Keratinocyte (primary cell): ENCODE data around the gene ACBD4. TPM values are rescaled to one million over a fixed set of nuclear protein-coding genes. Genes with fewer than 3 reads are reported as not detected.

Source experiments
- DNase-seq: peaks from one replicate; pipeline ENCODE4 v3.0.0-alpha.2; 2011; ENCODE audit warnings: low read depth, missing footprints, low spot score
- FAIRE-seq: peaks from 2 replicates; lab custom pipeline; 2011; peaks lifted over from hg19 to GRCh38; lab: Jason Lieb, UNC
- H2AFZ ChIP-seq: 2 replicates; pipeline ENCODE4 v1.6.0; 2012; ENCODE audit warnings: low read length, control low read depth, inconsistent platforms; ENCODE audit not compliant: control insufficient read depth
- H3K27ac ChIP-seq: 2 replicates; pipeline ENCODE4 v1.5.1; 2011; ENCODE audit warnings: low read length; ENCODE audit not compliant: control insufficient read depth, insufficient read depth
- H3K27me3 ChIP-seq: 3 replicates; pipeline ENCODE4 v1.6.0; 2011; ENCODE audit warnings: low read length; ENCODE audit not compliant: control insufficient read depth, insufficient read depth; ENCODE audit errors: extremely low read depth
- H3K36me3 ChIP-seq, 2 experiments: 2 replicates in 1 of 2; 3 replicates in 1 of 2; pipeline ENCODE4 v1.5.1; 2011; ENCODE audit warnings: low read length in 2 of 2, mild to moderate bottlenecking in 1 of 2; ENCODE audit not compliant: control insufficient read depth in 2 of 2, insufficient read depth in 2 of 2; ENCODE audit errors: extremely low read depth in 1 of 2
- H3K4me1 ChIP-seq: 3 replicates; pipeline ENCODE4 v1.5.1; 2011; ENCODE audit warnings: low read length; ENCODE audit not compliant: control insufficient read depth, insufficient read depth; ENCODE audit errors: extremely low read depth
- H3K4me2 ChIP-seq: 3 replicates; pipeline ENCODE4 v1.6.0; 2011; ENCODE audit warnings: low read depth, low read length; ENCODE audit not compliant: control insufficient read depth, insufficient read depth; ENCODE audit errors: extremely low read depth
- H3K4me3 ChIP-seq, 3 experiments: fragments of 200-600 bp in 1 of 3; sonication (generic) in 1 of 3; 2 replicates in 2 of 3; 3 replicates in 1 of 3; pipeline ENCODE4 v1.5.1; 2011 to 2016; ENCODE audit warnings: low read length in 3 of 3, mild to moderate bottlenecking in 3 of 3, control low read depth in 2 of 3, inconsistent platforms in 1 of 3, low read depth in 1 of 3, mixed read lengths in 1 of 3, mixed run types in 1 of 3, moderate library complexity in 1 of 3; ENCODE audit not compliant: control insufficient read depth in 2 of 3, insufficient read depth in 2 of 3; ENCODE audit errors: extremely low read depth in 1 of 3
- H3K79me2 ChIP-seq: 2 replicates; pipeline ENCODE4 v1.6.0; 2012; ENCODE audit warnings: low read length; ENCODE audit not compliant: control insufficient read depth, insufficient read depth
- H3K9ac ChIP-seq: 3 replicates; pipeline ENCODE4 v1.6.0; 2011; ENCODE audit warnings: low read length; ENCODE audit not compliant: control insufficient read depth, insufficient read depth; ENCODE audit errors: extremely low read depth
- H3K9me1 ChIP-seq: 3 replicates; pipeline ENCODE4 v1.6.0; 2011; ENCODE audit warnings: low read length; ENCODE audit not compliant: control insufficient read depth, insufficient read depth; ENCODE audit errors: extremely low read depth
- H3K9me3 ChIP-seq: 2 replicates; pipeline ENCODE4 v1.5.1; 2012; ENCODE audit warnings: low read depth, low read length; ENCODE audit not compliant: control insufficient read depth
- H4K20me1 ChIP-seq: 3 replicates; pipeline ENCODE4 v1.6.0; 2011; ENCODE audit warnings: low read length; ENCODE audit not compliant: control insufficient read depth, insufficient read depth; ENCODE audit errors: extremely low read depth
- CTCF ChIP-seq, 3 experiments: IDR thresholded peaks in 1 of 3; conservative IDR thresholded peaks in 1 of 3; optimal IDR thresholded peaks in 1 of 3; 2 replicates in 2 of 3; 3 replicates in 1 of 3; pipeline versions ENCODE3 to v1.5.1; 2011; ENCODE audit warnings: low read length in 3 of 3, mild to moderate bottlenecking in 3 of 3, moderate library complexity in 2 of 3, control low read depth in 1 of 3, inconsistent platforms in 1 of 3; ENCODE audit not compliant: insufficient read depth in 2 of 3; ENCODE audit errors: extremely low read depth in 1 of 3
- EZH2 ChIP-seq: IDR thresholded peaks from one replicate; pipeline ENCODE4 v1.6.1; 2012; ENCODE audit warnings: inconsistent platforms, mild to moderate bottlenecking, low read length, moderate library complexity
- dilution Hi-C: fragments of 300-500 bp; cut with MboI; formaldehyde crosslinking; loops from one replicate; pipeline ENCODE4 v1.7.0; 2020; ENCODE audit warnings: low sequenced_read_pairs; ENCODE audit not compliant: extremely low pct_ligation_motif_present
- polyA plus RNA-seq, 5 experiments: library from polyadenylated mRNA; depleted of rRNA in 3 of 5; stranded (reverse) in 3 of 5; stranded (forward) in 1 of 5; unstranded in 1 of 5; fragments of >200 nt; gene quantifications; 1 replicate in 1 of 5; 2 replicates in 3 of 5; 3 replicates in 1 of 5; pipeline versions ENCODE4 v1.2.1 to v1.2.3, GENCODE V29; 2011 to 2012; ENCODE audit warnings: missing spikeins in 2 of 5, low read depth in 1 of 5, low replicate concordance in 1 of 5

Gene ACBD4
- polyA plus RNA-seq, 1 donor (not counting 4 experiments of a cell fraction or from before 2014, with no cell fraction given) = 2.6 TPM

DNA sequence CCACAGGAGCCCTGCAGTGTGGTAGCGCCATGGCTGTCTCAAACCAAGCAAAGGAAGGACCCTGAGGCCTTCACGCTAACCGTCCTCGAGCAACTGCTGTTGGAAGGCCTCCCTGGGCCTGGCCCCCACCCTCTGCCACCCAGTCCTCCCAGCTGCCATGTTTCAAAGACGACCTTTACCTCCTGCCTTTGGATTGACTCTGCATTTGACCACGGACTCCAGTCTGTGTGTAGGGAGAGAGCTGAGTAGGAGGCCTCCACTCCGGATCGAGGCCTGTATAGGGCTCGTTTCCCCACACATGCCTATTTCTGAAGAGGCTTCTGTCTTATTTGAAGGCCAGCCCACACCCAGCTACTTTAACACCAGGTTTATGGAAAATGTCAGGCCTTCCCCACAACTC lies 27.4 kb upstream of the ACBD4 start:
- TF ChIP-seq EZH2 = no peak
- TF ChIP-seq CTCF (optimal IDR thresholded peaks at IDR 0.05 in 1 of 3, IDR thresholded peaks at IDR 0.05 in 1 of 3, conservative IDR thresholded peaks at IDR 0.05 in 1 of 3; ENCODE audit: extremely low read depth in 1 of 3, insufficient read depth in 2 of 3, low read length in 3 of 3) = no peak
- H4K20me1 ChIP-seq = peaks cover 9% of the 10 kb centered on the region
- DNase-seq (no peak), FAIRE-seq (no peak)
- no peak overlapping the region for H3K27ac ChIP-seq
- no peak overlapping the region for H2AFZ ChIP-seq
- no peaks in the 10 kb centered on the region for H3K9me3 ChIP-seq
- dilution Hi-C loops = no loop called here
- H3K27me3 ChIP-seq = no peaks in the 10 kb centered on the region
- H3K9me1 ChIP-seq = no peaks in the 10 kb centered on the region
- H3K9ac ChIP-seq = no peak overlapping the region
- H3K4me1 ChIP-seq = peaks cover 8% of the 10 kb centered on the region
- no peak overlapping the region for H3K4me3 ChIP-seq
- H3K79me2 ChIP-seq = no peaks in the 10 kb centered on the region
- peaks cover 50 to 58% of the 10 kb centered on the region in 2 experiments for H3K36me3 ChIP-seq
- H3K4me2 ChIP-seq = no peak overlapping the region

- peak in 1 of 3 experiments; percentile 29 for TF ChIP-seq CTCF (optimal IDR thresholded peaks at IDR 0.05 in 1 of 3, IDR thresholded peaks at IDR 0.05 in 1 of 3, conservative IDR thresholded peaks at IDR 0.05 in 1 of 3; ENCODE audit: extremely low read depth in 1 of 3, insufficient read depth in 2 of 3, low read length in 3 of 3)
- TF ChIP-seq EZH2 = no peak
- Histone ChIP-seq H3K4me2 (no peak overlapping the region), H3K79me2 (no peaks in the 10 kb centered on the region), H3K9me1 (no peaks in the 10 kb centered on the region), H3K27me3 (no peaks in the 10 kb centered on the region), H3K36me3 (peaks cover 49 to 57% of the 10 kb centered on the region in 2 experiments), H3K4me1 (peaks cover 6% of the 10 kb centered on the region), H2AFZ (no peak overlapping the region), H3K9ac (no peak overlapping the region), H3K9me3 (no peaks in the 10 kb centered on the region), H3K27ac (no peak overlapping the region), H3K4me3 (no peak overlapping the region), H4K20me1 (peaks cover 9% of the 10 kb centered on the region)
- dilution Hi-C loops = no loop called here
- DNase-seq (no peak), FAIRE-seq (no peak)
Measured at GRCh38 chr17:45108595-45109521, 26.6 kb upstream of the ACBD4 start.
